ENCODE results near the gene EPB41L4B. TPM values are rescaled to one million over a fixed set of nuclear protein-coding genes. Genes with fewer than 3 reads are reported as not detected.
"Not testable (repeated sequence)": the region's sequence is repeated elsewhere in the genome, so short reads cannot be mapped to it uniquely, and the experiment has no call there.

The EPB41L4B gene
- total RNA-seq = 4.7 TPM

DNA sequence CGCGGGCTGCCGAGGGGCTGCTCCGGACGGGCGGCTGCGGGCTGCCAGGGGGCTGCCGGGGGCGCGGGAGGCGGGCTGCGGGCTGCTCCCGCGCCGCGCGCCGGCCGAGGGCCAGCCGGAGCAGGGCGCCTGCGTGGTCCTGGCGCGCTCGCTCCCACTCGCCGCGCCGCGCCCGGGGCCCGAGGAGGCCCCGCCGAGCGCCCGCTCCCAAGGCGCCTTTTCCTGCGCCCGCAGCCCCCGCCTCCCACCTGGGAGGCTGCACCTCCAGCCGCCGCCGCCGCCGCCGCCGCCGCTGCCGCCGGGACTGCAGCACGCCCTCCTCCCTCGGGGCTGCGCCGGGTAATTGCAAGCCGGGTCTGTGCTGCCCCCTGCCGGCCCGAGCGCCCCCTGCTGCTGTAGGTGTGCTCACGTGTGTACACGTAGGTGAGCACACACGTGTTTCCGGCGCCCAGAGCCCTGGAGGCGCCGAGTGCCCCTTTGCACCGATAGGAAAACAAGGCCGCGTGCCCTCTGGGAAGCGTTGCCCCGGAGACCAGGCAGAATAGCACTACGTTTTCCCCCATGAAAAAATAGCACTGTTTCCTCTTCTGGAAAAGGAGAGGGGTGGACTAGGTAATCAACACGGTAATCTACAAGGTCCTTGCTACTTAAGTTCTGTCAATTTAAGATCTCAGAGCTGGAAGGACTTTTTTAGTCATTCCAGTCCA lies at the start of gene EPB41L4B:
Gene EPB41L4B (minus strand): TSS at position 318 of the 707 bp plus-strand sequence. CDS start 613 bp downstream, outside the sequence.
- no peak for TF ChIP-seq POLR2AphosphoS5 (IDR thresholded peaks at IDR 0.05; ENCODE audit: insufficient read depth in 1 of 2, low read depth in 1 of 2)
- TF ChIP-seq CTCF (IDR thresholded peaks at IDR 0.05) = peak; percentile 62 to 83 (median 72)
- Histone ChIP-seq H3K9me3 (no peaks in the 10 kb centered on the region), H3K36me3 (no peaks in the 10 kb centered on the region), H3K27ac (no peak within 1 kb of the TSS), H3K27me3 (no peaks in the 10 kb centered on the region), H3K4me3 (peak within 1 kb of the TSS; percentile 42 to 50), H3K4me1 (peaks cover 29% of the 10 kb centered on the region)
- intact Hi-C loops (cut with DNase I) = no loop called here
- no peak for DNase-seq (ENCODE audit: extremely low spot score in 2 of 2)

GRCh38 chr9:109369285-109369684 lies 48.4 kb upstream of the EPB41L4B start:
- TF ChIP-seq POLR2A (IDR thresholded peaks at IDR 0.05) (no peak), POLR2AphosphoS5 (IDR thresholded peaks at IDR 0.05; ENCODE audit: insufficient read depth in 1 of 2, low read depth in 1 of 2) (no peak), CTCF (IDR thresholded peaks at IDR 0.05) (no peak)
- H3K9me3 ChIP-seq = no peaks in the 10 kb centered on the region
- no peak overlapping the region for H3K27ac ChIP-seq
- H3K27me3 ChIP-seq = no peaks in the 10 kb centered on the region
- no peaks in the 10 kb centered on the region for H3K4me1 ChIP-seq
- intact Hi-C loops (cut with DNase I) = no loop called here
- H3K36me3 ChIP-seq = no peaks in the 10 kb centered on the region
- H3K4me3 ChIP-seq = no peak overlapping the region
- DNase-seq (ENCODE audit: extremely low spot score in 2 of 2) = no peak

DNA sequence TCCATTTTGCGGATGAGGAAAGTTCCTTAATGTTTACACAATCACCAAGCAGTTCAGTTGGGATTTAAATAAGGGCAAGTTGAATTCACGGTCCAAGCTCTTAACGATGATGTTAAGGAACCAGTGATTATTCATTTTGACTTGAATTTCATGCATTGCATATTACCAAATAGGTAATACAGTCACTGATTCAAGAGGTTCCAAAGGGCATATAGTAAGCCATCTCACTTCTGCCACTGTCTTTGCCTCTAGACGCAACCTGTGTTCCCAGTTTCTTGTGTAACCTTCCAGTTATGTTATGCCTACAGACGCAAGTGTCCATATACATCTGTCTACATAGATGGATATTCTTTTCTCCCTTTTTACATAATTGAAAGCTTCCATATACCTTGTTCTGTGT lies 39.9 kb upstream of the EPB41L4B start:
- intact Hi-C loops (cut with DNase I) = no loop called here
- Histone ChIP-seq H3K27ac (no peak overlapping the region), H3K27me3 (no peaks in the 10 kb centered on the region), H3K4me3 (no peak overlapping the region), H3K36me3 (no peaks in the 10 kb centered on the region), H3K9me3 (no peaks in the 10 kb centered on the region), H3K4me1 (no peaks in the 10 kb centered on the region)
- TF ChIP-seq CTCF (IDR thresholded peaks at IDR 0.05) (no peak), POLR2AphosphoS5 (IDR thresholded peaks at IDR 0.05; ENCODE audit: insufficient read depth in 1 of 2, low read depth in 1 of 2) (no peak)
- DNase-seq (ENCODE audit: extremely low spot score in 2 of 2) = no peak

DNA sequence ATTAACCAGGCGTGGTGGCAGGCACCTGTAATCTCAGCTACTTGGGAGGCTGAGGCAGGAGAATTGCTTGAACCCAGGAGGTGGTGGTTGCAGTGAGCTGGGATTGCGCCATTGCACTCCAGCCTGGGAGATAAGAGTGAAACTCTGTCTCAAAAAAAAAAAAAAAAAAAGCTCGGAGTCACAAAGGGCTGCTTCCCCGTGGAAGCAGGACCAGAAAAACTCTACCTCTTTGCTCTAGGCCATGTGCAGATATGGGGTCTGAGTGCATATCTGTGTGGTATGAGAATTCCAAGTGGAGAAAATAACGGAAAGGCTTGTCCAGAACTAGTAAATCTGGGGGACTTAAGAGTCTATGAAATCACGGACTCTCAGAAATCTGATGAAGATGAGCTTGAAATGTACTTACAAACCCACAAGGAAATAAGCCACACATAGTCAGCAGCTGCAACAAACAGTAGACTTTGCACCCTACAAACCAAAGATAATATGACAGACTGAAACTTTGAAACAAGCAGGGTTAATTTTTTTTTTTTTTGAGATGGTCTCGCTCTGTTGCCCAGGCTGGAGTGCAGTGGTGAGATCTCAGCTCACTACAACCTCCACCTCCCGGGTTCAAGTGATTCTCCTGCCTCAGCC lies 38.2 kb upstream of the EPB41L4B start:
- H3K27ac ChIP-seq; H3K36me3 ChIP-seq; DNase-seq (ENCODE audit: extremely low spot score in 2 of 2); H3K4me1 ChIP-seq; intact Hi-C loops (cut with DNase I); H3K27me3 ChIP-seq; H3K9me3 ChIP-seq; H3K4me3 ChIP-seq: not testable (repeated sequence)

GRCh38 chr9:109355564-109356297 lies 34.9 kb upstream of the EPB41L4B start:
- DNase-seq (ENCODE audit: extremely low spot score in 2 of 2) = no peak
- Histone ChIP-seq H3K9me3 (no peaks in the 10 kb centered on the region), H3K4me1 (no peaks in the 10 kb centered on the region), H3K4me3 (no peak overlapping the region), H3K36me3 (no peaks in the 10 kb centered on the region), H3K27me3 (no peaks in the 10 kb centered on the region), H3K27ac (no peak overlapping the region)
- TF ChIP-seq CTCF (IDR thresholded peaks at IDR 0.05) = no peak
- no peak for TF ChIP-seq POLR2AphosphoS5 (IDR thresholded peaks at IDR 0.05; ENCODE audit: insufficient read depth in 1 of 2, low read depth in 1 of 2)
- TF ChIP-seq POLR2A (IDR thresholded peaks at IDR 0.05) = no peak
- intact Hi-C loops (cut with DNase I) = no loop called here
